HEK293 (cell line): ENCODE results near the gene C20orf204.
A peak's percentile ranks its signal among the peaks of the same experiment; 100 is the strongest.

Source experiments
- CTCF ChIA-PET: fragments of 350-600 bp; formaldehyde crosslinking; extraction: SDS; loops from one replicate; lab custom pipeline; 2021; ENCODE audit warnings: antibody characterized with exemption; lab: Yijun Ruan, JAX
- POLR2A ChIA-PET: fragments of 300-600 bp; formaldehyde crosslinking; extraction: SDS; loops from one replicate; lab custom pipeline; 2020; ENCODE audit warnings: antibody characterized with exemption, inconsistent platforms; lab: Yijun Ruan, JAX
- H3K27ac ChIP-seq: fragments of 200-500 bp; sonication (Bioruptor generic); 2 replicates; pipeline ENCODE4 v1.5.1; 2014; ENCODE audit warnings: low read depth, low read length, control low read depth, inconsistent platforms; ENCODE audit errors: extremely low read depth
- H3K36me3 ChIP-seq, 2 experiments: fragments of 200-500 bp in 1 of 2; sonication (Bioruptor generic) in 1 of 2; 1 replicate in 1 of 2; 2 replicates in 1 of 2; pipeline ENCODE4 v1.5.1; 2014 to 2017; ENCODE audit warnings: inconsistent platforms in 2 of 2, low read length in 2 of 2; ENCODE audit not compliant: control insufficient read depth in 2 of 2, insufficient read depth in 1 of 2
- H3K4me1 ChIP-seq: fragments of 200-500 bp; sonication (Bioruptor generic); 2 replicates; pipeline ENCODE4 v1.5.1; 2014; ENCODE audit warnings: mild to moderate bottlenecking, low read length, inconsistent platforms; ENCODE audit not compliant: control insufficient read depth, insufficient read depth
- H3K4me3 ChIP-seq: 2 replicates; pipeline ENCODE4 v1.5.1; 2011; ENCODE audit warnings: low read depth, mild to moderate bottlenecking, control low read depth, low read length, moderate library complexity
- H3K9me3 ChIP-seq: fragments of 200-500 bp; sonication (Bioruptor generic); 2 replicates; pipeline ENCODE4 v1.5.1; 2014; ENCODE audit warnings: low read depth, low read length, inconsistent platforms; ENCODE audit not compliant: control insufficient read depth, insufficient read depth
- EGR2 ChIP-seq: fragments of 450-650 bp; formaldehyde crosslinking; IDR thresholded peaks from 2 replicates; pipeline ENCODE4 v1.5.1; 2016; ENCODE audit warnings: low read depth, missing biosample characterization, missing genetic modification characterization
- GLIS2 ChIP-seq: fragments of 450-650 bp; formaldehyde crosslinking; IDR thresholded peaks from 2 replicates; pipeline ENCODE4 v1.5.1; 2016; ENCODE audit warnings: missing biosample characterization, missing genetic modification characterization
- MEIS1 ChIP-seq: sonication (generic); formaldehyde crosslinking; IDR thresholded peaks from 2 replicates; pipeline ENCODE4 v1.8.1; 2022; ENCODE audit warnings: missing genetic modification reagents, mild to moderate bottlenecking, borderline replicate concordance
- SCRT2 ChIP-seq: fragments of 450-650 bp; formaldehyde crosslinking; IDR thresholded peaks from 2 replicates; pipeline ENCODE4 v1.5.1; 2016; ENCODE audit warnings: missing biosample characterization, missing genetic modification characterization
- ZBTB20 ChIP-seq: fragments of 450-650 bp; formaldehyde crosslinking; IDR thresholded peaks from 2 replicates; pipeline ENCODE4 v1.5.1; 2016; ENCODE audit warnings: missing biosample characterization, missing genetic modification characterization
- ZBTB7A ChIP-seq: fragments of 450-650 bp; formaldehyde crosslinking; IDR thresholded peaks from 2 replicates; pipeline ENCODE4 v1.5.1; 2016; ENCODE audit warnings: low read depth, missing biosample characterization, missing genetic modification characterization
- ZBTB8A ChIP-seq: fragments of 450-650 bp; formaldehyde crosslinking; IDR thresholded peaks from 2 replicates; pipeline ENCODE4 v1.5.1; 2016; ENCODE audit warnings: missing biosample characterization, missing genetic modification characterization
- ZIC2 ChIP-seq: fragments of 450-650 bp; formaldehyde crosslinking; IDR thresholded peaks from 2 replicates; pipeline ENCODE4 v1.5.1; 2016; ENCODE audit warnings: missing biosample characterization, missing genetic modification characterization
- ZNF121 ChIP-seq: fragments of 450-650 bp; formaldehyde crosslinking; IDR thresholded peaks from 2 replicates; pipeline ENCODE4 v1.5.1; 2016; ENCODE audit warnings: missing biosample characterization, missing genetic modification characterization
- ZNF26 ChIP-seq: fragments of 450-650 bp; formaldehyde crosslinking; IDR thresholded peaks from 2 replicates; pipeline ENCODE4 v1.5.1; 2016; ENCODE audit warnings: missing biosample characterization, missing genetic modification characterization
- ZNF341 ChIP-seq: fragments of 450-650 bp; formaldehyde crosslinking; IDR thresholded peaks from 2 replicates; pipeline ENCODE4; 2016; ENCODE audit warnings: low read depth, missing biosample characterization, missing genetic modification characterization
- ZNF362 ChIP-seq: fragments of 450-650 bp; formaldehyde crosslinking; IDR thresholded peaks from 2 replicates; pipeline ENCODE4 v1.5.1; 2016; ENCODE audit warnings: missing biosample characterization, missing genetic modification characterization
- ZNF423 ChIP-seq: fragments of 450-650 bp; formaldehyde crosslinking; IDR thresholded peaks from 2 replicates; pipeline ENCODE4 v1.5.1; 2016; ENCODE audit warnings: missing biosample characterization, missing genetic modification characterization
- ZNF449 ChIP-seq: fragments of 450-650 bp; formaldehyde crosslinking; IDR thresholded peaks from 2 replicates; pipeline ENCODE4 v1.5.1; 2017; ENCODE audit warnings: missing biosample characterization, mild to moderate bottlenecking, missing genetic modification characterization, moderate library complexity
- ZNF514 ChIP-seq: fragments of 450-650 bp; formaldehyde crosslinking; IDR thresholded peaks from 2 replicates; pipeline ENCODE4 v1.5.1; 2016; ENCODE audit warnings: missing biosample characterization, missing genetic modification characterization
- ZNF521 ChIP-seq: fragments of 450-650 bp; formaldehyde crosslinking; IDR thresholded peaks from 2 replicates; pipeline ENCODE4 v1.5.1; 2017; ENCODE audit warnings: missing biosample characterization, mild to moderate bottlenecking, missing genetic modification characterization
- ZNF561 ChIP-seq: fragments of 450-650 bp; IDR thresholded peaks from 2 replicates; pipeline ENCODE4 v1.5.1; 2018; ENCODE audit warnings: missing biosample characterization, missing genetic modification characterization, borderline replicate concordance
- ZNF596 ChIP-seq: fragments of 450-650 bp; IDR thresholded peaks from 2 replicates; pipeline ENCODE4 v1.5.0; 2018; ENCODE audit warnings: missing biosample characterization, mild to moderate bottlenecking, missing genetic modification characterization, moderate library complexity
- ZNF600 ChIP-seq: fragments of 450-650 bp; formaldehyde crosslinking; IDR thresholded peaks from 2 replicates; pipeline ENCODE4 v1.5.1; 2016; ENCODE audit warnings: missing biosample characterization, missing genetic modification characterization
- ZNF660 ChIP-seq: fragments of 450-650 bp; IDR thresholded peaks from 2 replicates; pipeline ENCODE4 v1.5.1; 2018; ENCODE audit warnings: missing biosample characterization, mild to moderate bottlenecking, missing genetic modification characterization
- ZNF830 ChIP-seq: fragments of 450-650 bp; IDR thresholded peaks from 2 replicates; pipeline ENCODE4 v1.5.0; 2018; ENCODE audit warnings: missing biosample characterization, missing genetic modification characterization, low read depth, mild to moderate bottlenecking, moderate library complexity
- TF ChIP-seq, protein P1 (sequence below): fragments of 450-650 bp; formaldehyde crosslinking; IDR thresholded peaks from 2 replicates; pipeline ENCODE4 v1.5.1; 2016; ENCODE audit warnings: missing biosample characterization, missing genetic modification characterization

Gene C20orf204

DNA sequence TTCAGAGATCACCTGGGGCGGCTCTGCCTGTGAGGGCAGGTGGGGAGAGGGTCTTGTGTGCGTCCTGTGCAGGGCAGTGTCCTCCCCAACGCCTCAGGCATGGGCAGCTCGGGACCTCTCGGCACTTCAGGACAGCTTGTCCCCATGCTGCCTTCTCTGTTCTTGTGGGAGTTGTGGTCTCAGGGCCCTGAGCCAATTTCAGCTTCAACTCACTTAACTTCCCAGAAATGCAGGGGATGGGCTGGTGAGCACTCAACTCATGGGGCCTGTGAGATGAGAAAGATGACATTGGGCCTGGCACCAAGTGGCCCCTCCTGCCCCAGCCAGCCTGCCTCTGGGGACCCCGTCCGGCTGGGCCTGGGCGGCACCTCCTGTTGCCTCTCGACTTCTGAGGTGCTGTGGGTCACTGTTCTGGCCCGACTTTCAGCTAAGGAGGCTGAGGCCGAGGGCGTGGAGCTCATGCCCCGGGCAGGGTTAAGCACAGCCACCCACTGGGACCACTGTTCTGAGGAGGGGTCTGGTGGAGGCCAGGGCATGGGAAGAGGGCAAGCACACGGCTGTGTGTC is 36.6 kb downstream of the C20orf204 start (continued):
- TF ChIP-seq ZNF362, result no peak
- TF ChIP-seq ZNF561, result no peak
- TF ChIP-seq MEIS1 (CRISPR knock-in tag), result no peak
- TF ChIP-seq ZNF596 (tag by site-specific recombination), result no peak
- no peak for TF ChIP-seq ZNF26
- no peak for TF ChIP-seq ZNF521
- no peak for TF ChIP-seq ZBTB8A (tag by site-specific recombination)
- no peak for TF ChIP-seq ZNF660 (tag by site-specific recombination)
- no peak for TF ChIP-seq ZNF423
- no peak for TF ChIP-seq ZNF121
- no peak for TF ChIP-seq ZBTB20
- no peak for TF ChIP-seq ZNF514 (tag by site-specific recombination)

GRCh38 chr20:64073476-64074183 is 37.6 kb downstream of the C20orf204 start:
- no peak overlapping the region for H3K4me3 ChIP-seq
- H3K36me3 ChIP-seq, result peaks cover 0 to 25% of the 10 kb centered on the region in 2 experiments; a peak in 1 of 3 replicates
- ChIA-PET POLR2A (no interaction called here), CTCF (interaction anchor here (1.0 kb wide), 1 partner anchor 46 kb away, joined by 4 read pairs; no protein-coding TSS in a partner anchor)
- peak; percentile 14; the same call in 1 of the 2 replicates for TF ChIP-seq ZNF600
- TF ChIP-seq ZNF830 (tag by site-specific recombination), result no peak
- TF ChIP-seq GLIS2 (tag by site-specific recombination), result peak; percentile 62
- peak; percentile 25; the same call in 1 of the 2 replicates for TF ChIP-seq ZIC2 (tag by site-specific recombination)
- H3K9me3 ChIP-seq, result no peaks in the 10 kb centered on the region
- peaks cover 5% of the 10 kb centered on the region for H3K4me1 ChIP-seq
- no peak overlapping the region for H3K27ac ChIP-seq

DNA sequence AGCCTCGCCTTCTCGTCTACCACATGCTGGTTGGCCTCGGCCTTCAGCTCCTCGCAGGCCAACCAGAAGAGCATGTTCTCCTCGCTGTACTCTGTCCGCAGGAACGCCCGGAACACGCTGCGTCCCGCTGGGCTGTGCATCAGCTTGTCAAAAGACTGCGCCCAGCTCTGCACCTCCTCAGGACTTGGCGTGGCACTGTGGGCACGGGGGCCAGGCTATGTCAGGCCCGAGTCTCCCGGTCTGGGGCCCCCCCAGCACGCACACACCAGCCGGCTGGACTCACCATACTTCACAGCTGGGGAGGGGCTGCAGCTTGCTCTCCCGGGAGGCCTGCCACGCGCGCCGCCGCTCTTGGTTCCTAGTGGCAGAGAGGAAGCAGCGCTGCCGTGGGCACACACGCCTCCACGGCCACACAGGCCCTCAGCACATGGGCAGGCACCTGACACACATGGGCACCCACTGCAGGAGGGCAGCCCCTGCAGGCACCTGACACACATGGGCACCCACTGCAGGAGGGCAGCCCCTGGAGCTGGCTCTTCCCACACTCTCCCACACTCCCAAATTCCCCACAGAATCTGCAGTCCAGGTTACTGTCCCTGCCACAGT is 38.3 kb downstream of the C20orf204 start:
- H3K27ac ChIP-seq, result no peak overlapping the region
- POLR2A ChIA-PET, result no interaction called here
- TF ChIP-seq SCRT2 (tag by site-specific recombination) (no peak), ZNF341 (peak; percentile 27; the same call in 1 of the 2 replicates), ZIC2 (tag by site-specific recombination) (peak; percentile 53), ZNF600 (0 out of 2 replicates have a peak, but pooled peaks have one; percentile 6), GLIS2 (tag by site-specific recombination) (0 out of 2 replicates have a peak, but pooled peaks have one; percentile 37), ZBTB7A (no peak), ZNF449 (tag by site-specific recombination) (peak; percentile 89), EGR2 (peak; percentile 27; the same call in 1 of the 2 replicates)
- TF ChIP-seq, protein P1, sequence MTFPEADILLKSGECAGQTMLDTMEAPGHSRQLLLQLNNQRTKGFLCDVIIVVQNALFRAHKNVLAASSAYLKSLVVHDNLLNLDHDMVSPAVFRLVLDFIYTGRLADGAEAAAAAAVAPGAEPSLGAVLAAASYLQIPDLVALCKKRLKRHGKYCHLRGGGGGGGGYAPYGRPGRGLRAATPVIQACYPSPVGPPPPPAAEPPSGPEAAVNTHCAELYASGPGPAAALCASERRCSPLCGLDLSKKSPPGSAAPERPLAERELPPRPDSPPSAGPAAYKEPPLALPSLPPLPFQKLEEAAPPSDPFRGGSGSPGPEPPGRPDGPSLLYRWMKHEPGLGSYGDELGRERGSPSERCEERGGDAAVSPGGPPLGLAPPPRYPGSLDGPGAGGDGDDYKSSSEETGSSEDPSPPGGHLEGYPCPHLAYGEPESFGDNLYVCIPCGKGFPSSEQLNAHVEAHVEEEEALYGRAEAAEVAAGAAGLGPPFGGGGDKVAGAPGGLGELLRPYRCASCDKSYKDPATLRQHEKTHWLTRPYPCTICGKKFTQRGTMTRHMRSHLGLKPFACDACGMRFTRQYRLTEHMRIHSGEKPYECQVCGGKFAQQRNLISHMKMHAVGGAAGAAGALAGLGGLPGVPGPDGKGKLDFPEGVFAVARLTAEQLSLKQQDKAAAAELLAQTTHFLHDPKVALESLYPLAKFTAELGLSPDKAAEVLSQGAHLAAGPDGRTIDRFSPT (tag by site-specific recombination), result peak; percentile 32; the same call in 1 of the 2 replicates
- TF ChIP-seq, all 188 proteins: peak for 7
- Histone ChIP-seq H3K4me1 (peaks cover 10% of the 10 kb centered on the region), H3K36me3 (peaks cover 0 to 25% of the 10 kb centered on the region in 2 experiments; a peak in 1 of 3 replicates), H3K9me3 (no peaks in the 10 kb centered on the region), H3K4me3 (no peak overlapping the region)
- CTCF ChIA-PET, result interaction anchor here (1.0 kb wide), 1 partner anchor 46 kb away, joined by 4 read pairs; no protein-coding TSS in a partner anchor
